ENCODE measurements around the gene PTGES3L.
"Not testable (repeated sequence)": the region's sequence is repeated elsewhere in the genome, so short reads cannot be mapped to it uniquely, and the experiment has no call there.

PTGES3L gene

GRCh38 chr17:42980274-42980765 lies 440 bp upstream of the PTGES3L start, which contains the start of gene RUNDC1:
Gene RUNDC1, plus strand, starts transcription at chr17:42980565. Its CDS starts 12 bp downstream, at chr17:42980577.
- TF ChIP-seq CTCF (conservative IDR thresholded peaks at IDR 0.05; ENCODE audit: control insufficient read depth, insufficient read depth, low read depth, low read length) = no peak
- H3K4me3 ChIP-seq (ENCODE audit: control insufficient read depth, low read depth, low read length) = peak within 1 kb of the TSS; percentile 76
- peak; percentile 68 for DNase-seq (ENCODE audit: low read depth)

GRCh38 chr17:42975701-42976100 lies 4.2 kb downstream of the PTGES3L start:
- DNase-seq (ENCODE audit: low read depth); H3K4me3 ChIP-seq (ENCODE audit: control insufficient read depth, low read depth, low read length): not testable (repeated sequence)

GRCh38 chr17:42975265-42975664 lies 4.6 kb downstream of the PTGES3L start:
- TF ChIP-seq CTCF (conservative IDR thresholded peaks at IDR 0.05; ENCODE audit: control insufficient read depth, insufficient read depth, low read depth, low read length) = no peak
- no peak overlapping the region for H3K4me3 ChIP-seq (ENCODE audit: control insufficient read depth, low read depth, low read length)
- no peak for DNase-seq (ENCODE audit: low read depth)

- not testable (repeated sequence) for DNase-seq (ENCODE audit: low read depth); H3K4me3 ChIP-seq (ENCODE audit: control insufficient read depth, low read depth, low read length)
Measured at GRCh38 chr17:42973323-42973722, 6.6 kb downstream of the PTGES3L start.

GRCh38 chr17:42971589-42971988 lies 8.3 kb downstream of the PTGES3L start:
- no peak for TF ChIP-seq CTCF (conservative IDR thresholded peaks at IDR 0.05; ENCODE audit: control insufficient read depth, insufficient read depth, low read depth, low read length)
- DNase-seq (ENCODE audit: low read depth) = no peak
- H3K4me3 ChIP-seq (ENCODE audit: control insufficient read depth, low read depth, low read length) = no peak overlapping the region

GRCh38 chr17:42969001-42969581 lies 10.8 kb downstream of the PTGES3L start:
- peak; percentile 68 for DNase-seq (ENCODE audit: low read depth)
- no peak for TF ChIP-seq CTCF (conservative IDR thresholded peaks at IDR 0.05; ENCODE audit: control insufficient read depth, insufficient read depth, low read depth, low read length)
- no peak overlapping the region for H3K4me3 ChIP-seq (ENCODE audit: control insufficient read depth, low read depth, low read length)

- DNase-seq (ENCODE audit: low read depth) = no peak
- no peak for TF ChIP-seq CTCF (conservative IDR thresholded peaks at IDR 0.05; ENCODE audit: control insufficient read depth, insufficient read depth, low read depth, low read length)
- no peak overlapping the region for H3K4me3 ChIP-seq (ENCODE audit: control insufficient read depth, low read depth, low read length)
Measured at GRCh38 chr17:42967925-42968324, 12.0 kb downstream of the PTGES3L start.

Measured in fibroblast of mammary gland (primary cell).